GM12878 (cell line): Measurements from ENCODE around the gene ABCF1. TPM values are rescaled to one million over a fixed set of nuclear protein-coding genes. Genes with fewer than 3 reads are reported as not detected.
"Not testable (repeated sequence)": the region's sequence is repeated elsewhere in the genome, so short reads cannot be mapped to it uniquely, and the experiment has no call there.

Experiments
- ATAC-seq: fragments of 200-7000 bp; cut with Tn5 transposase; 3 replicates; pipeline ENCODE4 v1.9.1; 2020; ENCODE audit warnings: mild to moderate bottlenecking, moderate library complexity
- BruUV-seq: library from RNA; stranded (reverse); fragments of 400-500 nt; replicated peaks from 2 replicates; lab custom pipeline; 2021; lab: Mats Ljungman, UMichigan
- CTCF ChIA-PET: fragments of 300-600 bp; sonication (Branson Sonifier 250); formaldehyde crosslinking; extraction: SDS; loops from one replicate; lab custom pipeline; 2021; ENCODE audit warnings: inconsistent platforms; lab: Yijun Ruan, JAX
- POLR2A ChIA-PET: fragments of 350-600 bp; formaldehyde crosslinking; extraction: SDS; loops from one replicate; lab custom pipeline; 2021; ENCODE audit warnings: inconsistent platforms; lab: Charles Lee
- RAD21 ChIA-PET: fragments of 300-600 bp; sonication (Branson Sonifier 250); formaldehyde crosslinking; loops from one replicate; lab custom pipeline; 2023; ENCODE audit warnings: antibody characterized with exemption; ENCODE audit not compliant: unreplicated experiment; lab: Charles Lee
- SMC1A ChIA-PET: fragments of 300-600 bp; sonication (Branson Sonifier 250); formaldehyde crosslinking; loops from one replicate; lab custom pipeline; 2023; ENCODE audit not compliant: unreplicated experiment, uncharacterized antibody; lab: Charles Lee
- DNase-seq: peaks from one replicate; pipeline ENCODE4 v3.0.0-alpha.2; 2011; ENCODE audit warnings: low read depth, low spot score
- FAIRE-seq: peaks from 3 replicates; lab custom pipeline; 2011; peaks lifted over from hg19 to GRCh38; lab: Jason Lieb, UNC
- H2AFZ ChIP-seq: 2 replicates; pipeline ENCODE4 v1.6.0; 2011; ENCODE audit warnings: low read depth, low read length, control low read depth; ENCODE audit not compliant: control insufficient read depth
- H3K27ac ChIP-seq: 2 replicates; pipeline ENCODE4 v1.5.1; 2011; ENCODE audit warnings: control low read depth; ENCODE audit not compliant: control insufficient read depth, insufficient read depth
- H3K27me3 ChIP-seq, 2 experiments: replicated peaks in 1 of 2; 2 replicates each; pipeline versions ENCODE4 v1.6.0 to v1.6.1; 2011; ENCODE audit warnings: low read length in 1 of 2; ENCODE audit not compliant: control insufficient read depth in 2 of 2, insufficient read depth in 2 of 2
- H3K36me3 ChIP-seq, 2 experiments: 2 replicates each; pipeline ENCODE4 v1.5.1; 2011; ENCODE audit warnings: low read length in 1 of 2; ENCODE audit not compliant: control insufficient read depth in 2 of 2, insufficient read depth in 2 of 2
- H3K4me1 ChIP-seq: 2 replicates; pipeline ENCODE4 v1.6.1; 2011; ENCODE audit warnings: mild to moderate bottlenecking, low read length, moderate library complexity, mixed read lengths; ENCODE audit not compliant: control insufficient read depth, insufficient read depth
- H3K4me2 ChIP-seq: 2 replicates; pipeline ENCODE4 v1.6.0; 2011; ENCODE audit warnings: control low read depth; ENCODE audit not compliant: control insufficient read depth, insufficient read depth
- H3K4me3 ChIP-seq: fragments of 200-600 bp; sonication (generic); 2 replicates; pipeline ENCODE4 v1.5.1; 2016
- H3K79me2 ChIP-seq: 2 replicates; pipeline ENCODE4 v1.6.0; 2011; ENCODE audit warnings: low read length; ENCODE audit not compliant: control insufficient read depth, insufficient read depth
- H3K9ac ChIP-seq: 2 replicates; pipeline ENCODE4 v1.8.0; 2011; ENCODE audit warnings: low read length, control low read depth, mixed read lengths; ENCODE audit not compliant: control insufficient read depth, insufficient read depth
- H3K9me3 ChIP-seq: replicated peaks from 3 replicates; pipeline ENCODE4 v1.5.1; 2011; ENCODE audit warnings: mild to moderate bottlenecking, low read length; ENCODE audit not compliant: control insufficient read depth, insufficient read depth
- H4K20me1 ChIP-seq: 2 replicates; pipeline ENCODE4 v1.6.0; 2011; ENCODE audit not compliant: control insufficient read depth, insufficient read depth
- EP300 ChIP-seq, 2 experiments: fragments of 150-350 bp in 1 of 2; IDR thresholded peaks; 2 replicates each; pipeline ENCODE4 v1.6.1; 2011 to 2012; ENCODE audit warnings: low read depth in 2 of 2, low read length in 2 of 2, borderline replicate concordance in 1 of 2, improper control_type of control experiment in 1 of 2, inconsistent platforms in 1 of 2; ENCODE audit not compliant: control insufficient read depth in 1 of 2
- IKZF1 ChIP-seq: fragments of 450-650 bp; conservative IDR thresholded peaks from 2 replicates; pipeline ENCODE4 v1.6.1; 2017; ENCODE audit warnings: antibody characterized with exemption, mild to moderate bottlenecking
- JUNB ChIP-seq: IDR thresholded peaks from 2 replicates; pipeline ENCODE4 v1.6.1; 2016; ENCODE audit warnings: antibody characterized with exemption, mild to moderate bottlenecking
- MTA2 ChIP-seq: fragments of 450-650 bp; IDR thresholded peaks from 2 replicates; pipeline ENCODE4 v1.6.1; 2016; ENCODE audit warnings: low read depth, mild to moderate bottlenecking, moderate library complexity
- PKNOX1 ChIP-seq: fragments of 450-650 bp; IDR thresholded peaks from 2 replicates; pipeline ENCODE4 v1.6.1; 2016; ENCODE audit warnings: mild to moderate bottlenecking
- RELA ChIP-seq: fragments of 450-650 bp; IDR thresholded peaks from 2 replicates; pipeline ENCODE4 v1.8.0; 2014; ENCODE audit warnings: borderline replicate concordance; ENCODE audit not compliant: partially characterized antibody
- TCF7 ChIP-seq: IDR thresholded peaks from 2 replicates; pipeline ENCODE4 v1.6.1; 2014; ENCODE audit warnings: antibody characterized with exemption, borderline replicate concordance
- ZNF217 ChIP-seq: fragments of 450-650 bp; IDR thresholded peaks from 2 replicates; pipeline ENCODE4 v1.6.1; 2017; ENCODE audit warnings: antibody characterized with exemption, mild to moderate bottlenecking
- ZNF384 ChIP-seq: IDR thresholded peaks from 2 replicates; pipeline ENCODE4 v1.6.1; 2012; ENCODE audit warnings: low read depth, mild to moderate bottlenecking, low read length, improper control_type of control experiment, borderline replicate concordance
- WGBS: methylation state at CpG from one replicate; pipeline ENCODE4 v1.1.6; 2016; ENCODE audit warnings: low lambda C conversion rate; ENCODE audit not compliant: insufficient replicate concordance, insufficient coverage; ENCODE audit errors: missing lambda C conversion rate; 5-methylcytosine and 5-hydroxymethylcytosine counted together
- in situ Hi-C: fragments of 300-500 bp; cut with MboI; formaldehyde crosslinking; loops from 9 replicates; pipeline ENCODE4 v1.14.3; 2018; ENCODE audit warnings: mixed read lengths
- intact Hi-C: fragments of 100-400 bp; cut with micrococcal nuclease; formaldehyde crosslinking; loops from one replicate; pipeline ENCODE4 v1.14.2; 2022; ENCODE audit not compliant: unreplicated experiment
- polyA plus RNA-seq, 11 experiments: library from polyadenylated mRNA; depleted of rRNA in 4 of 11; unstranded in 6 of 11; stranded (reverse) in 5 of 11; fragments of >200 nt; fragmentation: Nextera tagmentation in 4 of 11; fragmentation: Illumina TruSeq in 1 of 11; extraction: Ambion mirVana in 4 of 11; extraction: Trizol in 1 of 11; gene quantifications; 1 replicate in 1 of 11; 2 replicates in 10 of 11; pipeline versions ENCODE4 v1.2.1 to v1.2.3, GENCODE V29; 2011 to 2016; ENCODE audit warnings: inconsistent platforms in 2 of 11, missing spikeins in 2 of 11, low read depth in 1 of 11
- total RNA-seq, 4 experiments: library from RNA; depleted of rRNA in 3 of 4; stranded (reverse); fragments of >200 nt in 3 of 4; fragmentation: Illumina TruSeq in 1 of 4; extraction: Trizol in 1 of 4; gene quantifications; 2 replicates each; pipeline versions ENCODE4 v1.2.1 to v1.2.3, GENCODE V29; 2013 to 2021
- TF ChIP-seq, protein P1 (sequence below): fragments of 450-650 bp; IDR thresholded peaks from 2 replicates; pipeline ENCODE4 v1.6.1; 2016; ENCODE audit warnings: mild to moderate bottlenecking

The ABCF1 gene
- total and polyA plus RNA-seq, 10 of the 15 experiments (the other 5 are each of a cell fraction or from before 2014, with no cell fraction given), result 21.3 to 79.6 (median 55.9) TPM

- POLR2A ChIA-PET, result interaction anchor here (1.8 kb wide), 1 partner anchor 29 kb away, joined by 5 read pairs; no protein-coding TSS in a partner anchor
- H3K9ac ChIP-seq, H3K36me3 ChIP-seq, H3K4me3 ChIP-seq, H2AFZ ChIP-seq, H3K9me3 ChIP-seq, H4K20me1 ChIP-seq, H3K27me3 ChIP-seq, DNase-seq, H3K27ac ChIP-seq, BruUV-seq, in situ Hi-C loops, H3K79me2 ChIP-seq, ATAC-seq, FAIRE-seq, intact Hi-C loops, H3K4me2 ChIP-seq: not testable (repeated sequence)
- 0 out of 2 replicates have a peak, but pooled peaks have one; percentile 28 for TF ChIP-seq ZNF217
- 98% methylated on average over 2 of the region's 3 CpGs for WGBS
- SMC1A ChIA-PET, result interaction anchor here (0.6 to 7.4 kb wide), 5 partner anchors 10 to 209 kb away, joined by 3 to 69 read pairs (median 4); no protein-coding TSS in a partner anchor
- peaks cover 30% of the 10 kb centered on the region for H3K4me1 ChIP-seq
- RAD21 ChIA-PET, result interaction anchor here (1.4 to 4.0 kb wide), 2 partner anchors 9 to 17 kb away, joined by 4 to 30 read pairs; no protein-coding TSS in a partner anchor
- CTCF ChIA-PET, result interaction anchor here (0.8 to 7.5 kb wide), 4 partner anchors 9 to 73 kb away, joined by 3 to 199 read pairs (median 6); no protein-coding TSS in a partner anchor
These were observed 44.8 kb upstream of the ABCF1 start for GRCh38 chr6:30526444-30526843.

- WGBS, result 41% methylated on average over 17 of the region's 17 CpGs
- H3K36me3 ChIP-seq, H4K20me1 ChIP-seq, H3K27me3 ChIP-seq, H3K79me2 ChIP-seq, H3K4me3 ChIP-seq, in situ Hi-C loops, FAIRE-seq, H3K9me3 ChIP-seq, BruUV-seq, H3K9ac ChIP-seq: not testable (repeated sequence)
- DNase-seq (peak; percentile 74), ATAC-seq (peak; percentile 79)
- ChIA-PET CTCF (interaction anchor here (0.7 to 7.5 kb wide), 10 partner anchors 13 to 46 kb away, joined by 3 to 199 read pairs (median 8); no protein-coding TSS in a partner anchor), SMC1A (interaction anchor here (0.9 to 7.4 kb wide), 10 partner anchors 12 to 45 kb away, joined by 3 to 123 read pairs (median 10); no protein-coding TSS in a partner anchor), POLR2A (interaction anchor here (0.6 to 2.4 kb wide), 14 partner anchors 11 to 85 kb away, joined by 3 to 13 read pairs (median 4); no protein-coding TSS in a partner anchor), RAD21 (interaction anchor here (0.6 to 5.2 kb wide), 14 partner anchors 11 to 384 kb away, joined by 3 to 77 read pairs (median 4); partner anchors contain the start of gene MRPS18B)
- peak overlapping the region; percentile 22; the same call in 1 of the 2 replicates for H2AFZ ChIP-seq
- intact Hi-C loops, result loop anchor here (2.0 kb wide), 1 partner anchor 21 kb away; no protein-coding TSS in a partner anchor
- peaks cover 33% of the 10 kb centered on the region for H3K4me1 ChIP-seq
- H3K4me2 ChIP-seq, result peak overlapping the region; percentile 59
- peak overlapping the region; percentile 80 for H3K27ac ChIP-seq
- TF ChIP-seq RELA, result peak; percentile 39
- TF ChIP-seq MTA2, result peak; percentile 62
- peak; percentile 42; the same call in 1 of the 2 replicates for TF ChIP-seq PKNOX1
- peak; percentile 70 for TF ChIP-seq JUNB
- TF ChIP-seq ZNF384, result peak; percentile 78
- peak; percentile 93 for TF ChIP-seq IKZF1
- peak; percentile 10 to 44; a peak in 1 of 4 replicates for TF ChIP-seq EP300 (IDR thresholded peaks at IDR 0.05; ENCODE audit: borderline replicate concordance in 1 of 2, control insufficient read depth in 1 of 2, low read depth in 2 of 2, low read length in 2 of 2)
- TF ChIP-seq TCF7, result peak; percentile 41; the same call in 1 of the 2 replicates
- TF ChIP-seq, protein P1, sequence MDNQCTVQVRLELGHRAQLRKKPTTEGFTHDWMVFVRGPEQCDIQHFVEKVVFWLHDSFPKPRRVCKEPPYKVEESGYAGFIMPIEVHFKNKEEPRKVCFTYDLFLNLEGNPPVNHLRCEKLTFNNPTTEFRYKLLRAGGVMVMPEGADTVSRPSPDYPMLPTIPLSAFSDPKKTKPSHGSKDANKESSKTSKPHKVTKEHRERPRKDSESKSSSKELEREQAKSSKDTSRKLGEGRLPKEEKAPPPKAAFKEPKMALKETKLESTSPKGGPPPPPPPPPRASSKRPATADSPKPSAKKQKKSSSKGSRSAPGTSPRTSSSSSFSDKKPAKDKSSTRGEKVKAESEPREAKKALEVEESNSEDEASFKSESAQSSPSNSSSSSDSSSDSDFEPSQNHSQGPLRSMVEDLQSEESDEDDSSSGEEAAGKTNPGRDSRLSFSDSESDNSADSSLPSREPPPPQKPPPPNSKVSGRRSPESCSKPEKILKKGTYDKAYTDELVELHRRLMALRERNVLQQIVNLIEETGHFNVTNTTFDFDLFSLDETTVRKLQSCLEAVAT, result peak; percentile 66; the same call in 1 of the 2 replicates
These were observed 41.8 kb upstream of the ABCF1 start for GRCh38 chr6:30529349-30529875.
